NCI-H2107 treated with DMSO at 0.1 percent for 48 hours (cell line): ENCODE measurements around the gene PANX1.
A peak's percentile ranks its signal among the peaks of the same experiment; 100 is the strongest.
"Not testable (repeated sequence)": the region's sequence is repeated elsewhere in the genome, so short reads cannot be mapped to it uniquely, and the experiment has no call there.

Source experiments
- DNase-seq: peaks from one replicate; lab custom pipeline; 2025; ENCODE audit not compliant: unreplicated experiment; lab: John Stamatoyannopoulos, UW

PANX1 gene, protein sequence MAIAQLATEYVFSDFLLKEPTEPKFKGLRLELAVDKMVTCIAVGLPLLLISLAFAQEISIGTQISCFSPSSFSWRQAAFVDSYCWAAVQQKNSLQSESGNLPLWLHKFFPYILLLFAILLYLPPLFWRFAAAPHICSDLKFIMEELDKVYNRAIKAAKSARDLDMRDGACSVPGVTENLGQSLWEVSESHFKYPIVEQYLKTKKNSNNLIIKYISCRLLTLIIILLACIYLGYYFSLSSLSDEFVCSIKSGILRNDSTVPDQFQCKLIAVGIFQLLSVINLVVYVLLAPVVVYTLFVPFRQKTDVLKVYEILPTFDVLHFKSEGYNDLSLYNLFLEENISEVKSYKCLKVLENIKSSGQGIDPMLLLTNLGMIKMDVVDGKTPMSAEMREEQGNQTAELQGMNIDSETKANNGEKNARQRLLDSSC

GRCh38 chr11:94128746-94129511 lies at the start of gene PANX1:
Gene PANX1, plus strand, starts transcription at chr11:94128841. Its CDS starts 472 bp downstream, at chr11:94129313.
- peak; percentile 38 for DNase-seq

DNA sequence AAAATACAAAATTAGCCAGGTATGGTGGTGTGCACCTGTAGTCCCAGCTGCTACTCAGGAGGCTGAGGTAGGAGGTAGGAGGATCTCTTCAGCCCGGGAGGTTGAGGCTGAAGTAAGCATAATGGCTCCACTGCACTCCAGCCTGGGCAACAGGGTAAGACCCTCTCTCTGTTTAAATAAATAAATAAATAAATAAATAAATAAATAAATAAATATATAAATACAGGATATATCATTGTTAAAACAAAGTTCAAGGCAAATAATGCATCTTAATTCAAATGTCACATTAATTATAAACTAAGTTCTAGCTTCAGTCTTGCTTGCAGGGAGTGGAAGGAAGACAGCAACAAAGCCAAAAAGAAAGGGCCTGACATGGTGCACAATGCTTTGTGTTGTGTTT lies 44.5 kb upstream of the PANX1 start:
- DNase-seq = no peak

- DNase-seq = no peak
These were observed 39.7 kb upstream of the PANX1 start for GRCh38 chr11:94088906-94089305.

DNA sequence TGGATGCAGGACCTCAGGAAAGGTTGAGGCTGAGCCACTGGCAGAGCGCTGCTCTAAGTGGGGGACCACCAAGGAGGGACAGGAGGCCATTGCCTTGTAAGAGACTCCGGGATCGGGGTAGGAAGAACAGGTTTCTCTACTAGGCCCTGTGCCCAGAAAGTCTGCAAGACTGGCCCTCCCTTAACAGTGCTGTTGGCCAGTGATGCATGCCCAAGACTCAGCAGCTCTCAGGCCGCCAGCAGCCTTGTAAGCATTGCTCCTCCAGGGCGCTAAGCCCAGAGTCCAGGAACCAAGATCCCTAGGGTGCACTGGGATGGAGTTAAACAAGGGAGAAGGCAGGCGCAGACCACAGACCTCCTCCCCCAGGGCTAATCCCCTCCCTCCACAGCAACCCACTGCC lies 39.3 kb upstream of the PANX1 start:
- no peak for DNase-seq

GRCh38 chr11:94090401-94090800 lies 38.2 kb upstream of the PANX1 start:
- DNase-seq = no peak

- no peak for DNase-seq
These were observed 37.5 kb upstream of the PANX1 start for GRCh38 chr11:94091091-94091490.

DNA sequence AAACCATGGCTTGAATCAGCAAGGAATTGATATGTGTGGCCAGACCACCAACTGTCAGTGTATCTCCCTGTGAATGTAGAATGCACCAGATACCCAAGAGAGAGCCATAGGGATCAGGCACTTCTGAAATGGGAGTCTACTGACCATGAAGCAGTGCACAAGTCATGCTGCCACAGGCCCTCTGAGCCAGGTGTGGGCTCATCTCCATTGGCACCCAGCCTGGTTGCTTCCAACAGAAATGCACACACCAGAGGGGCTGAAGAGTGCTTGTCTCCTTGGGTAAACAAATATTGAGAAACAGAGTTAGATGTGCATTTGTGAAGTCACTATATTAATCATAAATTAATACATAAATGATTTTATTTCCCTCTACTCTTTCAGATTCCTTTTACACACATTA lies 28.4 kb upstream of the PANX1 start:
- no peak for DNase-seq

DNA sequence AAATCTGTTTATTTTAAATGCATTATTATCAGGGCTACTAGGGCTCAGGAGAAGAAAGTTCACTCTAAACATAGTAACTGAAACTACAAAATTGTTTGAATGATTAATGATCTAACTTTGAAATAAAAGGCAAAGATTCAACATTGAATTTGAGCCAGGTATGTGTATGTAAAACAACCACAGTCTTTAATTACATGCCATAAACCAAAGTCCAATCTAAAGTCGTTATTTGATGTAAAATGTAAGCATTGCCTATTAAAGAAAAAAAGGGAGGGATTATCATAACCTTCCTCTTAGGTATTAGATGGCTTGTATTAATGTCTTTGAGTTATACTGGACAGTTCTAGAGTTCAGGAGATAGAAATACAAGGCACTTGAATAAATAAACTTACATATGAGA lies 25.2 kb upstream of the PANX1 start:
- no peak for DNase-seq

GRCh38 chr11:94104734-94105133 lies 23.9 kb upstream of the PANX1 start:
- DNase-seq = no peak

DNA sequence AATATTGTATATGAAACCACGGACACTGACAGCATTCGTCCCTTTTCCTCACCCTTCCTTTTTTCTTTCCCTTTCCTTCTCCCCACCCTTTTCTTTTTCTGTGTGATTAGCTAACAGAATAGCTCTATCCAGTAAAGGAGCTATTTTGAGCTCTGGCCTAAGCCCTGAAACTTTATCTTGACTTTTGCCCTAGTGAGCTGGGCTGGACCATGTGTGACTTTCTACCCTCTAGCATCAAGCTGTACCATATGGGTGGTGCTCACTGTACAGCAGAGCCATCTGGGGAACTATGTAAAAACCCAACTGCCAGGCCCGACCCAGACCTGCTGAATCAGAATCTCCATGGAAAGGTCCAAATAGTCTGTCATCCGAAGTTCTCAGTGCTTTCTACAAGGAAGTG lies 21.9 kb upstream of the PANX1 start:
- no peak for DNase-seq

DNA sequence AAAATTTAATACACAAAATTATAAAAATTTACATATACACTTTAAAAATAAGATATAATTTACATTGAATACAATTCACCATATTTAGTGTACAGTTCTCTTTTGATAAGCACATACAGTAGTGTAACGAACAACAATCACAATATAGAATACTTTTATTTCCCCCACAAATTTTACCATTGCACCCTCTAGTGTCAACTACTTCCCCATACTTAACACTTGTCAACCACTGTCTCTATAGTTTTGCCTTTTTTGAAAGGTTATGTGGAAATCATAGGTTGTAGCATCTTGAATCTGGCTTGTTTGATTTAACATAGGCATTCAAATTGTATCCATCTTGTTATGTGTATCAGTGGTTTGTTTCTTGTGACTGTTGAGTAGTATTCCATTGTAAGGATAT lies 21.3 kb upstream of the PANX1 start:
- no peak for DNase-seq

- no peak for DNase-seq
These were observed 17.4 kb upstream of the PANX1 start for GRCh38 chr11:94111241-94111640.

DNA sequence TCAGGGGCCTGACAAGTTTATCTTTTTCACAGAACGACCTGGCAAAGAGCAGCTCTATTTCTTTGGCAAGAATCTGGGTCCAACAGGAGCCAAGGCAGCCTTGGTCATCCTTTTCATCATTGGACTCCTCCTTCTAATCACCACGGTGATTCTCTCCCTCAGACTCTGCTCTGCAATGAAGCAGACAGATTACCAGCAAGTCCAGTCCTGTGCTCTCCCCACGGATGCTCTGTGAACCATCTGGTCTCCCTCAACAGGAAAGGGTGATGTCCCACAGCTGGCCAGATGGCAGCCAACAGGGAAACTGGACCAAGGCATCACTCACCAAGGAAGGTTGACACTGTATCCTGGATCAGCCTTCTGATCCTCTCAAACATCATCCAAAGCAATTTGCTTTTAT lies 17.0 kb upstream of the PANX1 start:
- DNase-seq = no peak

- no peak for DNase-seq
These were observed 16.3 kb upstream of the PANX1 start for GRCh38 chr11:94112206-94112953.

- DNase-seq = no peak
These were observed 11.5 kb upstream of the PANX1 start for GRCh38 chr11:94117197-94117574.

DNA sequence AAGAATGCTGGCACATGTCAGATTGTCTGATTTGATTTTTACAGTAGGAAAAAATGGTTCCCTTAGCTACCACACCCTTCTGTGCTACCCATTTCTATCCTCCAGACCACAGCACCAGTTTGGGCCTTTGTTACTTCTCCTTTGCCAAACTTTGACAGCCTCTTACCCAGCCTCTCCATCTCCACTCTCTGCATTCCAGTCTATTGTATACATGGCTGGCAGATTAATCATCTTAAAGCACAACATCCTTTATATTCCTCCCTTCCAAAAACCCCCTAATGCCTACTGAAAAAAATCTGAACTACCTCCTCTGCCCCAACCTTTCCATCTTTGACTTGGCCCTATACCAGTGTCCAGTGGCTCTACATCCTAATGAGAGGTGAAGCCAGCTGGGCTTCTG lies 10.8 kb upstream of the PANX1 start:
- no peak for DNase-seq

DNA sequence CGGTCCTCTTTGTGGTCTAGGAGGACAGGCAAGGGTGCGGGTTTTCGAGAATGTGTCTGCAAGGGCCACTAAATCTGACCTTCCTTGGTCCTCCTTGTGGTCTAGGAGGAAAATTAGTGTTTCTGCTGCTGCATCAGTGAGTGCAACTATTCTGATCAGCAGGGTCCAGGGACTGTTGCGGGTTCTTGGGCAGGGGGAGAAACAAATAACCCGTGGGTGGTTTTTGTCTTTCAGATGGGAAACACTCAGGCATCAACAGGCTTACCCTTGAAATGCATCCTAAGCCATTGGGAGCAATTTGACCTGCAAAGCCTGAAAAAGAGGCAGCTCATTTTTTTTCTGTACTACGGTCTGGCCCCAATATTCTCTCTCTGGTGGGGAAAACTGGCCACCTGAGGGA lies 9.0 kb upstream of the PANX1 start:
- DNase-seq = not testable (repeated sequence)

DNA sequence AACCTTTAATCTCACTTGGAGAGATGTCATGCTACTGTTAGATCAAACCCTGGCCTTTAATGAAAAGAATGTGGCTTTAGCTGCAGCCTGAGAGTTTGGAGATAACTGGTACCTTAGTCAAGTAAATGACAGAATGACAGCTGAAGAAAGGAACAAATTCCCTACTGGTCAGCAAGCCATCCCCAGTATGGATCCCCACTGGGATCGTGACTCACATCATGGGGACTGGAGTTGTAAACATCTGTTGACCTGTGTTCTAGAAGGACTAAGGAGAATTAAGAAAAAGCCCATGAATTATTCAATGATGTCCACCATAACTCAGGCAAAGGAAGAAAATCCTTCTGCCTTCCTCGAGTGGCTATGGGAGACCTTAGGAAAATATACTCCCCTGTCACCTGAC lies 8.1 kb upstream of the PANX1 start:
- DNase-seq = not testable (repeated sequence)

DNA sequence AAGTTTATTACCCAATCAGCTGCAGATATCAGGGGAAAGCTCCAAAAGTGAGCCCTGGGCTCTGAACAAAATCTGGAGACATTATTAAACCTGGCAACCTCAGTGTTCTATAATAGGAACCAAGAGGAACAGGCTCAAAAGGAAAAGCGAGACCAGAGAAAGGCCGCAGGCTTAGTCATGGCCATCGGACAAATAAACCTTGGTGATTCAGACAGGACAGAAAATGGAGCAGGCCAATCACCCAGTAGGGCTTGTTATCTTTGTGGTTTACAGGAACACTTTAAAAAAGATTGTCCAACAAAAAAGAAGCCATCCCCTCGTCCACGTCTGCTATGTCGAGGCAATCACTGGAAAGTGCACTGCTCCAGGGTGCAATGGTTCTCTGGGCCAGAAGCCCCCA lies 7.7 kb upstream of the PANX1 start:
- DNase-seq = no peak

DNA sequence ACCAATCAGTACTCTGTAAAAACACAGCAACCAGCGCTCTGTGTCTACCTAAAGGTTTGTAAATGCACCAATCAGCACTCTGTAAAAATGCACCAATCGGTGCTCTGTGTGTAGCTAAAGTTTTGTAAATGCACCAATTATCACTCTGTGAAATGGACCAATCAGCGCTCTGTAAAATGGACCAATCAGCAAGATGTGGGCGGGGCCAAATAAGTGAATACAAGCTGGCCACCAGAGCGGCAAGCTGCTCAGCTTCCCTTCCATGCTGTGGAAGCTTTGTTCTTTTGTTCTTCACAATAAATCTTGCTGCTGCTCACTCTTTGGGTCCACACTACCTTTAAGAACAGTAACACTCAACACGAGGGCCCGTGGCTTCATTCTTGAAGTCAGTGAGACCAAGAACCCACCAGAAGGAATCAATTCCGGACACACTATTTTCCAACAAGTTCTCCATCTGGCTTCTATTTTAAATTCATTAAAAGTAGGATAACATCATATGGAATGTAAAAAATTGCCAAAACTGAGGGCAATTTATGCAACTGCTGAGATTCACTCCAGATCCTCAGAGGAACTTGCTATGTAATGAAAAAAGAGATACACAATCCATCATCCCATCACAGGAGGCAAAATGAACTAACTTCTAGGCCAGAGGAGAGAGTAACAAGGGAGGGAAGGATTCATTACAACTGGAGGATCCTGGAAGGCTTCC lies 3.1 kb upstream of the PANX1 start:
- no peak for DNase-seq

GRCh38 chr11:94127638-94128037 lies 1.0 kb upstream of the PANX1 start:
- DNase-seq = no peak
